Fibroblast of skin of abdomen (primary cell): ENCODE measurements around the gene ZNF362.

ENCODE experiments used
- DNase-seq: peaks from one replicate; pipeline ENCODE4 v3.0.0-alpha.2; 2013

Gene ZNF362

GRCh38 chr1:33268927-33269610 lies 12.8 kb downstream of the ZNF362 start:
- no peak for DNase-seq

DNA sequence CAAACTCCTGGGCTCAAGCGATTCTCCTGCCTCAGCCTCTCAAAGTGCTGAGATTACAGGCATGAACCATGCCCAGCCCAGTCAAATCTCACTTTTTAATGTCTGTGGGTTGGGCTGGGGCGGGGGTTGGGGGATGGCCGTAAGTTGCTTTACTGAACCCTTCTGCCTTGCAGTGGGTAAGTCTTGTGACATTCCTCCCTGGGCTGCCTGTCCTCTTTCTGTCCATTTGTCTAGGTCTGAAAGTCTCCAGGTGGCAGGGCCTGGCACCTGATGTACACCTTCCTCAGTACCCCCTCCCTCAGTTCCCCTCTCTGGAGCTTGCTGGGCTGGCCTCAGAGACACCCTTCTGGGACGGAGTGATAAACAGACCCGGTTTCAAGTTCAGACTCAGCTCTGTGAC lies 13.3 kb downstream of the ZNF362 start:
- no peak for DNase-seq

GRCh38 chr1:33270379-33270778 lies 14.1 kb downstream of the ZNF362 start:
- DNase-seq, result no peak

DNA sequence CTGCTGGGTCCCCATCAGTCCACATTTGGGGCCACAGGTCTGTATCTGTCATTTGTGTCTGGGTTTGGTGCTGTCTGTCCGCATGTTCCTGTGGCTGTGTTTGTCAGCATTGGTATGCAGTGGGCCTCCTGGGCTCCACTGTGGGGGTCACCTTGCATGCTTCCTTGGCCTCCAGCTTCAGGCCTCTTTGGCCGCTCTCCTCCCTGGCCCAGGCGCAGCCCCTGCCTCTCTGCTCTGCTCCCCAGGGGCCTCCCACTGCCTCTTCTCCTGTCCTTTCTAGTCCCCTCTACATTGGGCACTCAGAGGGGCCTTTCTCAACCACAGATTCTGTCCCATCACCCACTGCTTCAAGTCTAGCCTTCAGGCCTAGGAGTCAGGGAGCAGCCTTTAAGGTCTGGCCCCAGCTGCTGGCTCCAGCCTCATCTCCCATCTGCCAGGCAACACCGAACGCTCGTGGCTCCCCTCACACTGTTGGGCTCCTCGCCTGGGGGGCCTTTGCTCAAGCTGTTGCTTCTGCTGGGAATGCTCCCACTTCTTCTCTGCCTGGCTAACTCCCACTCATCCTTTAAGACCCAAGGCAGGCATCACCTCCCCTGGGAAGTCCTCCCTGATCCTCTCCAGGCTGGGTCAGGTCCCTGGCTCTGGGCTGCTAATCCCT lies 14.6 kb downstream of the ZNF362 start:
- DNase-seq, result no peak

DNA sequence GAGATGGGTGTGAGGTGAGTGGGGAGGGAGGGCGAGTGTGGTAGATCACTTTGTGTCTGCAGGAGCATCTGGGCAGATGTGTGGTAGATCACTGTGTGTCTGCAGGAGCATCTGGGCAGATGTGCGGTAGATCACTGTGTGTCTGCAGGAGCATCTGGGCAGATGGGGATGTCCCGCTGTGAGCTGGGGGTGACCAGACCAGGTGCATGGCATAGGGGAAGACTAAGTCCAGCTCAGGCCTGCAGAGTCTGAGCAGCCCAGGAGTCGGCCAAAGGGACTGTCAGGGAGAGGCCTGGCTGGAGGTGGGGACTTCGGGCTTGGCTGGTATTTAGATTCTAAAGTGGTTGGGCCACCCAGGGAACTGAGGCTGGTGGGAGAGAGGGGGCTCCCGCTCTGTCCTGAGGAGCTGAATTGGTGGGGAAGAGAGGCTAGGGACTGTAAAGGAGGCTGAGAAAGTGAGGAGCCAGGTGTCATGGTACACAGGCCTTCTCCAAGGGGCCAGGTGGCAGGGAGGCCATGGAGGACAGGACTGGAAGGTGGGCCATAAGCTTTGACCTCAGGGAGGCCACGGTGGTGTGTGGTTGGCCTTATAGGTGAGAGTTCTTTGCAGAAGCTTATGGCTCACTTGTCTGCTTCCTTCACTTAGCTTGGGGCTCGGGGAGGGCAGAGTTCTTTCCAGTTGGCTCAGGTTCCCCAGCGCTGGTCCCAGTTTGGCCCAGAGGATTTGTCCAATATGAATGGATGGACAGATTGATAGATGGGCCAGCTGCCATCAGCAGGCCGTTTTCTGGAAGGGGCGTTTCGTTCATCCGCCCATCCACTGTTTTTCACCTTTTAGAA lies 15.6 kb downstream of the ZNF362 start:
- DNase-seq, result no peak

- DNase-seq, result no peak
Measured at GRCh38 chr1:33272509-33272908, 16.2 kb downstream of the ZNF362 start.

DNA sequence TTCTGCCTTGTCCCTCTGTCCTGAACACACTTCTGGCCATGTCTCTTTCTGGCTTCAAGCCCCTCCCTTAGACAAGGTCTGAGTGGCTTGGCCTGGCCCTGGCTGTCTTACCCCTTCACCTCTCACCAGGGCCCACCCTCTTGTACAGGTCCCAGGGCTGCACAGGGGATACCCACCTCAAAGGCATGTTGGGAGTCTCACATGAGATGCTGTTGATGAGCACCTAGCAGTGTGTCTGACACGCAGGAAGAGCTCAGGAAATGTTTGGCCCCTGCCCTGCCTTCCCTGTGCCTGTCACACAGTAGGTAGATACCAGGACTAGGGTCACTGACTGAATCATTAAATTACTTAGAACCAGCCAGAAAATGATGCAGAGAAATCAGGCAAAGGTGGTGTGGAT lies 16.6 kb downstream of the ZNF362 start:
- no peak for DNase-seq

DNA sequence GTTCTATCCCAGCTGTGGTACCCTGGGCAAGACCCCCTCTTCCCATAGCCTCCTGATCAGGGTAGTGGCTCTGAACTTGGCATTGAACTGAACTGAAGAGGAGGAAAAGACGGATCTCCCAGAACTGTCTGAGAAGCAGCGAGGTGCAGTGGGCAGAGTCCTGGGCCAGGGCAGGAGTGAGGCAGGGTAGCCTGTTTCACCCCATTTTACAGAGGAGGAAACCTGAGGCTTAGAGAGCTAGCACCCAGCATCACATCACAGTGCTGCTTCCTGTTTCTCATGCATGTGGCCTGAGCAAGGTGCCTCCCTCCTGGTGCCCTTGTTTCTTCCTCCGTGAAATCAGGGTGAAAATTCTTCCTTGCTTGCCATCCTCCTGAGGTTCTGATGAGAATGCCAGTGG lies 17.1 kb downstream of the ZNF362 start:
- no peak for DNase-seq

- DNase-seq, result no peak
Measured at GRCh38 chr1:33273961-33274371, 17.7 kb downstream of the ZNF362 start.

GRCh38 chr1:33274446-33274845 lies 18.2 kb downstream of the ZNF362 start:
- no peak for DNase-seq

DNA sequence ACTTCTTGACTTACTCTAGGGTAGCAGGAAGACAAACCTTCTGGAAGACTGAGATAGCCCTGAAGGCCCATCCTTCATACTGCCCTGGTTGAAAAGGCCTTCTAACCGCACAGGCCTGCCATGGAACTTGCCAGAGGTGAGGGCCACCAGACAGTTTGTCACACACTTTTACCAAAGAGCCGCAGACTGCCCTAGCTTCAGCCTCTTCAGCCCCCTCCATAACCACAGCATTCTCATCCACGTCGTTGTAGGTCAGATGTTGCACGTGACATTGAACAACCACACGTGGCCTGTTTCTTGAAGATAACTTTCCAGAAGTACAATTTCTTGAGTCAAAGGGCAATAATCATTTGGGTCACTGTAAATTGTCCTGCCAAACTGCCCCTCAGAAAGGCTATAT lies 18.9 kb downstream of the ZNF362 start:
- no peak for DNase-seq

- no peak for DNase-seq
Measured at GRCh38 chr1:33275706-33276572, 19.6 kb downstream of the ZNF362 start.

DNA sequence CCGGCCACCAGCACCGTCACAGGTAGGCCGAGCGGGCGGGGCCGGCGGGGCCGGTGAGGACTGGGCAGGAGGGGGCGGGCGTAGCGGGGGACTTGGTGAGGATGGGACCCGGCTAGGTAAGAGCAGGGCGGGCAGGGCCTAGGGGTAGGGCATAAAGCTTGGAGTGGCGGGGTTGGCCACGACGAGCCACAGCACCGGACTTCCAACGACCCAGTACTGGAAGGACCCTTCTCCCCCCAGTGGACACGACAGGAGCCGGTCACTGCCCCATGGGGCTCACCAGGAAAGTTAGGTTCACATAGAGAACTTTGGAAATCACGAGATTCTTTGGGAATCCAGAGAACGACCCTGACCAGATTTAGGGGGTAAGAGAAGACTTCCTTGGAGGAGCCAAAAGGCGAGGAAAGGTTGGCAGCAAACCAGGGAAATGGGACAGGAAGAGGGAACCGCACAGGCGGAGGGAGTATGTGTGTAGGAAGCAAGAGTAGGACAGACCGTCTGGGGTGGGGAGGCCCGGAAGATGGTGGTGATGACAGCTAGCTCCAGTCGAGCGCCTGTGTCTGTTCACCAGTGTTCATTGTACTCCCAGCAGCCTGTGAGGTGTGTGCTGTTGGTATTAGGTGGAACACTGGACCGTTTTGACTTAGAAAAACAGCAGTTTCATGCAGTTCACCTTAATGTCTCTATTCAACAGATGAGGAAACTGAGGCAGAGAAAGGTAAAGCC lies 20.4 kb downstream of the ZNF362 start:
- DNase-seq, result no peak

DNA sequence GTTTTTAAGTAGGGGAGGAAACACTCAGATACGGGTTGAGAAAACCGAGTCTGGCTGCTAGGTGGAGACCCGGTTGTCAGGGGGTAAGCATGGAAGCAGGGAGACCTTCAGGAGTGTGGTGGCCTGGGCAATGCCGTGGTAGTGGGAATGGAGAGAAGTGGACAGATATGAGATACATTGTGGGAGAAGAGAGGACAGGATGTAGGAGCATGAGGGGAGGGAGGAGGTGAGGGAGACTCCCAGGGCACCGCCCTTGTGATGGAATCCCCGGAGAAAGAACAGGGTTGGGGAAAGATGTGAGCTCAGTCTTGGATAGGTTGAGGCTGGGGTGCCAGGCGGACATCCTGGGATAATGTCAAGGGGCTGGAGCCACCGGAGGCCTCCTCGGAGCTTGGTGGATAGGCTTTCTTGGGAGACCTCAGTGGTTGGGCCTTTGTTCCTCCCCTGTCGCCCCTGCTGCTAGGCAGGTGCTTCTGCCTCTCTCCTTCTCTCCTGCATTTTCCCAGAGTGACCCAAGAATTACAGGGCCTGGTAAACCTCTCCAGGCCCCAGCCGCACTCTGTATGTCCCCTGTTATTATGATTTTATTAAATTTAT lies 21.3 kb downstream of the ZNF362 start:
- no peak for DNase-seq

GRCh38 chr1:33280091-33280661 lies 23.9 kb downstream of the ZNF362 start:
- no peak for DNase-seq

DNA sequence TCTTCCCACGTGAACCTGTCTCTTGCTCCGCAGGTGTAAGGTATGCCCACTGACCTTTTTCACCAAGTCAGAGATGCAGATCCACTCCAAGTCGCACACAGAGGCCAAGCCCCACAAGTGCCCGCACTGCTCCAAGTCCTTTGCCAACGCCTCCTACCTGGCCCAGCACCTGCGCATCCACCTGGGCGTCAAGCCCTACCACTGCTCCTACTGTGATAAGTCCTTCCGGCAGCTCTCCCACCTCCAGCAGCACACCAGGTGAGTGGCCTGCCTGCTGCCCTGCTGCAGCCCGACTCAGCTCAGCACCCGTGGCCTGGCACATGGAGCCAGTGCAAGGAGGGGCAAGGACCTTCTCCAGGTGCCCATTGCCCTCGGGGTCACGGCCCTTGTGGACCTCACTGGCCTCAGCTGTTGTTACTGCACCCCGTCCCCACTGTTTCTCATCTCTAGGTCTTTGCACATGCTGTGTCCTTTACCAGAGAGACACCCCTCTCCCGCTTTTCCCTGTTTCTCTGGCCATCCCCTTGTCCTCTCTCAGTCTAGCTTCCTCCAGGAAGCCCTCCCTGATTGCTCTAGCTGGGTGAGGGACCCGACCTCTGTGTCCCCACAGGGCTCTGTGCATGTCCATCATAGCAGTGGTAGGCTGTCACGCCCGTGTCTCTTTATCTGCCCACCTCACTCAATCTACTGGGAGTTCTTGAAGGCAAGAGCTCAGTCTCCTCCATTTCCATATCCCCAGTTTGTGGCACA lies 25.4 kb downstream of the ZNF362 start:
- no peak for DNase-seq

- no peak for DNase-seq
Measured at GRCh38 chr1:33282791-33283190, 26.5 kb downstream of the ZNF362 start.

DNA sequence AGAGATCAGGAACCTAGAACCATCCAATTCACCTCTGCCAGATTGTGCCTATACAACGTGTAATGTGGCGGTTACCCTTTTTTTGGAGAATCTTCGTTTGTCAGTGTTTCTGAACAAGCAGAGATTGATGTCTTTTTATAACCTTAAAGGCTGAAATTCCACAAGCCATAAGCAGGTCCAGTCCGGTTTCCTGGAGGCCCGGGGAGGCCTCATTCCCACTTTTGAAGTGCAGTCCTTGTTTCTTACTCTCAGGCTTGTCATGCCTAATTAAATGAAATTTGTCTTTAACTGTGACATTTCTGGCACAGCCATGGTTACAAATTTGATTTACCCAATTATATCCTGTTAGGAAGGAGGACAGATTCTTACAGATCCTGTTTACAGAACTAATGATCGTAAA lies 27.8 kb downstream of the ZNF362 start:
- DNase-seq, result no peak

DNA sequence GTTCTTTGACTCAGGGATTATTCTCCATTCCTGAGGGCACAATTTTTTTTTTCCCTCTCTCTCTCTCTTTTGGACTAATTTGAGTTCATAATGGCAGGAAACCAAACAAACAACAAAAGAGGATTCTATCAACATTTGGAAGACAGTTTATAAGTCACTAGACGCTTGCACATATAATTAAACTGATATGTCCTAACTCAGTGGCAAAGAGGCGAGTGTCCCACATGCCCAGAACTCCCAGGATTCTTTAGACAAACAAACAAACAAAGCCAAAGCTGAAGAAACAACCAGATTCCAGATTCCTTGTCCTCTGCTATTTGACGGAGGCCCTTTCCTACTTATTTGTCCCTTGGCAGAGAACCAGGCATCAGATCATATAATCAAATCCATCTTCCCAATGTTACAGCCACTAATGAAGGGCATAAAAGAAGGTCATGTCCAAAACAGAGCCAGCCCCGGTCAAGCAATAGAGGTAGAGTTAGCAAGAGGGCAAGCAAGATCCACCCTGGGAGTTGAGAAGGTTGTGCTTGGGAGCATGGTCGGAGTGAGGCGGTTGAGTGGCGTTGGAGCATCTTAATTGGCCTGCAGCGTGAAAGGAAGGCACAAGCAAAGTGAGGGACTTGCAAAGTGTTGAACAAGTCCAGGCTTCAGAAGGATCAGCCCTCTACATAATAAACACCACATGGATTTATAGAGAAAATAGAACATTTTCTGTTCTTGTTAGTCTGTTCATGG lies 30.3 kb downstream of the ZNF362 start:
- DNase-seq, result no peak

- DNase-seq, result no peak
Measured at GRCh38 chr1:33287317-33287716, 31.0 kb downstream of the ZNF362 start.
